Glomerular visceral epithelial cell (primary cell): ENCODE results near the gene COL23A1.

Experiments used
- DNase-seq: peaks from one replicate; pipeline ENCODE4 v3.0.0-alpha.2; 2016; ENCODE audit errors: extremely low spot score

Gene COL23A1

DNA sequence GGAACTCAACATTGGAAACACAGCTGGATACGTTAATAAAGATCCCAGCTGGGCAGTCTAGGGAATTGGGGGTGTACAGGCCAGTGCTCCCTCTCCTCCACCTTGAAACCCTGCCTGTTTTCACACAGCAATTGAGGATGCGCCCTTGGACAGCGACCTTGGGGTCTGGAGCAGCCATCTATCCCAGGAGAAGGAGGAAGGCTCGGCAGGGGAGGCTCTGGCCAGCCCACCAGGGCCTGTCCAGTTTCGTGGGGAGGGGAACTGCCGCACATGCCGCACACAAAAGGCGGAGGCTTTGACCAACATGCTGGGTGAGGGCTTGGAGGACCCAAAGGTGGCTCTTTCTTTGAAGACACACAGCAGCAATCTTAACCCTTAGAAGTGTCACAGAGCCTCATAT is 1.4 kb downstream of the COL23A1 start:
- no peak for DNase-seq

DNA sequence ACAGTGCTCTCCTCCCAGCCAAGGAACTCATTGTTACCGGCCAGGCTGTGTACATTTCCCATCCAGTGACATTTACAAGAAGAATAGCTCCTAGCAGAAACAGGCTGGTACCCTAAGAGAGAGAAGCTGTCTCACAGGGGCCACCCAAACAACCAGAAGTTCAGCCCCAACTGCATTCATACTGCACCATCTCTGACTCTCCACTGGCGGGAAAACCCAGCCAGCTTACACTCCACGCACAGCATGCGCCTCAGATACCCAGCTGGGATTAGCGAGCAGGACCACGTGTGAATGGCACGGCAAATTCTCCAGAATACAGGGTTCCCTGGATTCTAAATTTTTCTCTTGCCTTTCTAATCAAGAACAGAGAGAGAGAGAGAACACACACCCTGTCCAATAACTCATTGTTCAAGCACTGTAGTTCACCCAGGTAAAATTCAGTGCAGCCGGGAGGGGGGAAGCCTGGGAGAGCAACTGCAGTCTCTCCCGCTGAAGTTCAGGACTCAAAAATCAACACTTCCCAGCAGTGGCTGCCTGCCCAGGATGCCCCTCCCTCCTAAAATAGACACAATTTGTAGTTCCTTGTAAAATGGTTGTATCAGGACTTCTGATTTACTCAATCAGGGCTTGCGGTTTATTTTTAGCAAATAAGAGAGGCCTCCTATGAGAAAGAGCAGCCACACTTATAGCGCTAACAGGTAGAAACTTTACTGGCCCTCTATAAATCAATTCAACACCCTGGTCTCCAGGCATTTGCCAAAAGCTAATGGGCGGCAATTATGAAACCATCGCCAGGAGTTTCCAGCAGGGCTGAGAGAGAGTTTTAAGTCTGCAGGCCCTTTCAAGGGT is 2.2 kb downstream of the COL23A1 start:
- DNase-seq: no peak

DNA sequence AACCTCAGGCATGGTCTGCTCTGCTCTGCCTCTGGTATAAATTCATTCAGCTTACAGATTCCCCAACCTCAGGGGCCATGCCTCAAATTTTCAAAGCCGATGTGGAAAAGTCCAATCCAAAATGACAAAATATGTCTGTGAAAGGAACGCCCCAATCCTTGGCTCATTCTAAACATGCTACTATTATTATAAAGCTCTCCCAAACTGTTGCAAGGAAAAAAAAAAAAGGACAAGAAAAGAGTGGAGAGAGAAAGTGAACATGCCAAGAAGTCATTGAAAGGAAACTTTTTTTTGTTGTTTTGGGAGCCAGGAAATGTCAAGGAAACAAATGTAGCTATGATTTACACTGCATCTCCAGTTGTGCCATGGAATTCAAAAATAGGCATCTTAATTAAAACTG is 3.8 kb downstream of the COL23A1 start:
- DNase-seq: no peak

DNA sequence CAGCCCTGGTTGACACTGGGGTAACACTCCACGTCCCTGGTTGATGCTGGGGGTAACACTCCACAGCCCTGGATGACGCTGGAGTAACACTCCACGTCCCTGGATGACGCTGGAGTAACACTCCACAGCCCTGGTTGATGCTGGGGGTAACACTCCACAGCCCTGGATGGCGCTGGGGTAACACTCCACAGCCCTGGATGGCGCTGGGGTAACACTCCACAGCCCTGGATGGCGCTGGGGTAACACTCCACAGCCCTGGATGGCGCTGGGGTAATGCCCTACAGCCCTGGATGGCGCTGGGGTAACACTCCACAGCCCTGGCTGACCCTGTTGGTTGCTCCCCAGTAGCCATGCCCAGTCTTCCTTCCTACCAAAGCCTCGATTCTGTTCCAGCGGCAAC is 4.8 kb downstream of the COL23A1 start:
- DNase-seq: peak; percentile 56

DNA sequence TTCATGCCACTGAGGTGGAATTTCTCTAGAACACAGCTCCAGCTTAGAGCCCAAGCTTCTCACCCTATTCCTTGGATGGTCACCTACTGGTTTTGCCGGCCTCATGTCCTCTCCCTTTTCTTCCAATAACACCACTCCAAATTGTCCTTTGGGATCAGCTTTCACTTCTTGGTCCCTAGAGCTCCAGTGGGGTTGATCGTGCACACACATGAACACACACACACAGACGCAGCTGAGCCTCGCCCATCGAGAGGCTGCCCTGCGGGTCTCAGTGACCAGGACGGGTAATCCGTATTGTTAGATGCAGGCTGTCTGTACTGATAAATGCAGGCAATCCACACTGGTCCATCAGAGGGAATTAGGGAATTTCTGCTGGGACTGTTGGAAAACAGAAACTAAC is 6.9 kb downstream of the COL23A1 start:
- DNase-seq: no peak

DNA sequence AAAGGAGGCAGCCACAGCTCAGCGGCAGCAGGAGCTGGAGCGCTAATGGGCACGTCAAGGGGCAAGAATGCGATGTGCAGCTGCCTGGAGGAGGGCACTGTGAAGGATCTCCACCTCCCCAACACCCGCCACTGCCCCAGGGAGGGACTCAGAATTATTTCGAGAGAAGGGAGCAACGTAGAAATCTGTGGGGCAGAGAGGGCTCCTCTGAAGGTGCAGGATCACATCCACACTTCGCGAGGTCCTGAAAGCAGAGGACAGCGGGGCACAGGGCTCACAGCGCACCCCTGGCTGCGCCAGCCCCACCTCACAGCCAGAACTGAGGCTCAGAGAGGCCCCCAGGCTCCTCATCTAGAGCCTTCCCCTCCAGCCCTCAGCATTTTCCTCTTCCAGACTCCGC is 7.9 kb downstream of the COL23A1 start:
- DNase-seq: no peak

DNA sequence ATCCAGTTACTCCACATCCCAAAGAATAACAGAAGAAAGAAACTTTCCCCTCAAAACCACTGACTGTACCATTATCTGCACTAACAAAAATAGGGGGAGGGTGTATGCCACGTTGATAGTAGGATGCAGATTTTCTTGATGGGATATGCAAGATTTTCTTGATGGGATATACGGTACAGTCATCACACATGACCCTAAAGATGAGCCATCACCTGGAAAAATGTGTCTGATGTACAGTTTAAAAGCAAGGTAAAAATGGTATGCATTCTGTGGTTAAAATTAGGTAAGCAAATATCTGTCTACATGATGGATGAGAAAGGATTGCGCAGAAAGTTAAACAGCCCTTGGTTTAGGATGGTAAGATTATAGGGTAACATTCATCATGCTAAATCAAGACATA is 8.6 kb downstream of the COL23A1 start:
- no peak for DNase-seq

DNA sequence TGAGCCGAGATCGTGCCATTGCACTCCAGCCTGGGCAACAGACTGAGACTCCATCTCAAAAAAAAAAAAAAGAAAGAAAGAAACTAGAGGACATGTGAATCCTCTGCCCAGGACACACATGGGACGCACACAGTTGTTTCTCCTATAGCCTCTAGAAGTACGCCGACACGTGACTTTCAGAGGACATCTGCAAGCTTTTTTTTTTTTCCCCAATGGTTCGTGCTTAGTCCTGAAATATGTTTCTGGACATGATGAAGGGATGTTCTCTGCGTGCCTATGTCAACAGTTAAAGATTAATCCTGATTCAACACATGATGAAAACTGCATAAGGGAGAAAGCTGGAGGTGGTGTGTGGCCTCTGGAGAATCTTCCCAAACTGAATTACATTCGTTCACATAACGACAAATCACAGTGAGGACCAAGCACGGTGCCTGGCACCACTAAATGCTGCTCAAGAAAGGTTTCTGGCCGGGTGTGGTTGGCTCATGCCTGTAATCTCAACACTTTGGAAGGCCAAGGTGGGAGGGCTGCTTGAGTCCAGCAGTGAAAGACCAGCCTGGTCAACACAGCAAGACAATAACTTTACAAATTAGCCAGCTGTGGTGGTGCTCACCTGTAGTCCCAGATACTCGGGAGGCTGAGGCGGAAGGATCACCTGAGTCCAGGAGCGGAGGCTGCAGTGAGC is 9.8 kb downstream of the COL23A1 start:
- no peak for DNase-seq

DNA sequence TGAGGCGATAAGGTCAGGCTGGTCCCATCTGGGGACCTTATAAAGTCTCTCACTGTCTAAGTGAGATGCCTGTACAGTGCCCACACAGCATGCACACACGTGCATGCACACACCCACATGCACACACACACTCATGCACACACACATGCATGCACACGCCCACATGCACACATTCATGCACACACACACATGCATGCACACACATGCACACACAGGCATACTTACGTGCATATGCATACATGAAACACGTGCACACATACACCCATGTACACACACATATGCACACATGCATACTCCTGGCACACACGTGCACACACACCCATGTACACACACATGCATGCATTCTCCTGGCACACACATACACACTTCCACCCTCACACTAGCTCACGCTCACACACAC is 12.2 kb downstream of the COL23A1 start:
- DNase-seq: no peak

DNA sequence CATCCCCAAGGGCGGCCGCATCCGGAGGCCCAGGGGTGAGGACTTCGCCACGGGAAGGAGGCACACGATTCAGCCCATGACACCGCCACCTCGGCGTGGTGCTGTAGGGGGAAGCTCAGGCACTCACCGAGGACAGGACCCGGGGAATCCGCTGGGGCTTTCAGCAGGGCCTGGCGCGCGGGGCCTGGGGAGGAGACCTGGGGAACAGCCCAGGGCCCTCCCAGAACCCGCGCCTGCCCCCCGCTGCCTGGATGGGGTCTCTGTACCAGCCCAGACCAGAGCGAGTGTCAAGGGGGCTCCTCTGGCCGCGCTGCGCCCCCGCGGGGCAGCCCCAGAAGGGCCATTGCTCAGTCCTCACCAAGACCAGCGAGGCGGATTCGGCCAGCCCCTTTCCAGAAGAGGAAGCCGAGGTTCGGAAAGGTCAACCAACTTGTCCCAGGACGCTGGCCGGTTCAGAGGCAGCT is 12.8 kb downstream of the COL23A1 start:
- DNase-seq: no peak

DNA sequence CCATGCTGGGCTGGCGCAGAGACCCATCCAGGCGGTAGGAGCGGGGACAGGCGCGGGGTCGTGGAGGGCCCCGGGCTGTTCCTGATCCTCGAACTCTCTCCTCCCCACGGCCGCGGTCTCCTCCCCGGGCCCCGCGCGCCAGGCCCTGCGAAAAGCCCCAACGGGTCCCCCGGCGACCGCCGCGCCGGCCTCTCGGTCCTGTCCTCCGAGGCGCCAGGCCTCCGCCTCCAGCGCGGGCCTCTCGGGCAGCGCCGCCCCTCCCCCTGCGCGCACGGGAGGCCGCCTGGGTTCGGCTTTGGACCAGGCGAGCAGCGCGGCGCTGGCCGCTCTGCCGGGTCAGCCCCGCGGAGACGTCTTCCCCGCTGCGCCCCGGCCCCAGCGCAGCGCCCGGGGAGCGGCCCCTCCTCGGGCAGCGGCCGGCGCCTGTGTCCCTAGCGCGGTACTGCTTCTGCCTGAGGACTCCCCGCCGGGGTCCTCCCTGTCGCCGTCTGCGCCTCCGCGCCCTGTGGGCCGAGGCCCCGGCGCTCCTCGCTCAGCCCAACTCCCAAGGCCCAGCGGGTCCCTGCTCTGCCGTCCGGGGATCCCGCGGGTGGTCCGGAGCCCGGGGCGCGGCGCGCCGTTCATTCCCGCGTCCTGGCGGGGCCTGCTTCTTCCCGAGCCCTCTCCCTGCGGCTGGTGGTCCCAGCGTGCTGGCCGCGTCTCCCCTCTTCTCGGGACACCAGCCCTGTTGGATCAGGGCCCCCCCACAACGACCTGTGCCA is 13.4 kb downstream of the COL23A1 start:
- DNase-seq: no peak

DNA sequence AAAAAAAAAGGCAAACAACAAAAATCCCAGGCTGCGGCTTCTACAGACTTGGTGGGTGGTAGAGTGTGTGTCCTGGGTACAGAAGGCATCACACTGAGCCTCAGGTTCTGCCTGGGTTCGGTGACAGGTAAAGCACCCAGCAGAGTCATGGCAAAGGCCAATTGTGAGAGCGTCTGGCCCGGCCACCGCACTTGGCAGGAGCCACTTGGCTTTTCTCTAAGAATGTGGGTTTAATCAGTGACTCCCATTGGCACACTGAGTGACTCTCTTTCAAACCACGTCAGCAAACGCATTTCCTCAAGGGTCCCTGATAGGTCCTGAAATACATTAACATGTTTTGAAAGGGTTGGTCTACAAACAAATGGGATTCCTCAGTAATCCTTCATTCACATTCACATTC is 17.0 kb downstream of the COL23A1 start:
- DNase-seq: no peak

DNA sequence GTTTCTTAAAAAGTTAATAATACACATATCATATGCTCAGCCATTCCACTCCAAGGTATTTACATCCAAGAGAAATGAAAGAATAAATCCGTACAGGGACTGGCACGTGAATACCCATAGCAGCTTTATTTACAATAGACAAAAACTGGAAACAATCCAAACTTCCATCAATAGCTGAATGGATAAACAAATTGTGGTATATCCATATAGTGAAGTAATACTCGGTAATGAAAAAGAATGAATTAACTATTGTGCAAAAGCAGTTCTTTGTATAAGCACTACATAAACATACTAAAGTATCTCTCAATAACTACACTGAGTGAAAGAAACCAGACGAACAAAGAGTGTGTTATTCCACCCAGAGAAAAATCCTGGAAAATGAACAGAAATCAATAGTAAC is 17.6 kb downstream of the COL23A1 start:
- DNase-seq: no peak

DNA sequence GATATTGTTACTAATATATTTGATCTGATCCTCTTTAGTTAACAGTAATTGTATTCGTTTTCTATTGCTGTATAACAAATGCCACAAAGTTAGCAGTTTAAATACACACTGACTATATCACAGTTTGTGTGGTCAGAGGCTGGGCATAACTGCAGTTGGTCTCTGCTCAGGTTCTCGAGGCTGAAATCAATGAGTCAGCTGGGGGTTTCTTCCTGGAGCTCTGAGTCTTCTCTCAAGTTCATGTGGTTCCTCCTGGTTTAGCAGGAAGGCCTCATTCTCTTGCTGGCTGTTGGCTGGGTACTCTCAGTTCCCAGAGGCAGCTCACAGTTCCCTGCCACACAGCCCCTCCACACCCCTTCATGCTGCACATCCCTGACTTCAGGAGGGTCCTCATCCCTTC is 20.7 kb downstream of the COL23A1 start:
- DNase-seq: no peak

DNA sequence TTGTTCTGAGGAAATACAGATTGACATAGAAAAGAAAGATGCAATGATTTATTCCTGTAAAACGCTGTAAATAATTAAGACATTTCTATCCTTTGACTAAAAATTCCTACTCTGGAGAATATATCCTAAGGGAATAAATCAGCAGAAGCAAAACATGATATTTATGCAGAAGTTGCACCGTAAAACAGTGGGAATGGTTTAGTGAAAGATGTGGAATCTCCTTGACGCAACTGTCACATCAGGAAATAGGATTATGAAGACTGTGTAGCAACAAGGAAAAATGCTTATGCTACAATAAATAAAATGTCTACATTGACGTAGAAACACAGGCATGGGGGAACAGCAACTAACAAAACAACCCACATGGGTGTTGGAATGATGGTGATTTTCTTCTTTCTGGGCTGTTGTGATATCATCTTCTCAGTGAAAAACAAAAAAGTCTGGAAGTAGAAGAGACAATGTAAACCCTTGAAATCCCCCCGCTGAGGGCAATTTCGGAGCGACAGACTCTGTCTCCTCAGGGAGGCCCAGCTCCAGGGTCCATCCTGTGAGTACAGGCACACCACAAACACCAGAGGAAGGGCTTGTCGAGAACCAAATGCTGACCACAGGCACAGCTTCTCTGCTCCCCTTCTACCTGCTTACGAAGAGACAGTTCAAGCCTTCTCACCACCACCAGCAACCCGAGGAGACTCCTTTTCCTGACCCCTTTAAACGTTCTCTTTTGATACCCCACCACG is 25.2 kb downstream of the COL23A1 start:
- no peak for DNase-seq

DNA sequence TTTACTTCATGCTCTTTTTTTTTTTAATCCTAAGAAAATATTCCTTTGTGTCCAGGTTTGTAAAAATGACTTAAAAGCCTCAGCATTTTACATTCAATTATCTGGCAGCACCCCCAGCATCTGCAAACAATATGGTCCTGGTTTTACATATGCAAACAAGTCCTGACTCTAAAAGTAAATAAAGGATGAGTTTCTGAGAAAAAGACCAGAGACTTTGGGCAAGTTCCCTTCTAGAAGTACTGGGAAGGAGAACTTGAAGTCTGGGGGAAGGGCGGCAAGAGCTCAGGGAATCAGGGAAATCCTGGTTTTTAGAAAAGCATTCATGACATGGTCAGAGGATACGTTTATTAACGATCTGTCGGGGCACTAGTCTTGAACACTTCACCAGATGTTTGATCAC is 25.8 kb downstream of the COL23A1 start:
- DNase-seq: no peak

DNA sequence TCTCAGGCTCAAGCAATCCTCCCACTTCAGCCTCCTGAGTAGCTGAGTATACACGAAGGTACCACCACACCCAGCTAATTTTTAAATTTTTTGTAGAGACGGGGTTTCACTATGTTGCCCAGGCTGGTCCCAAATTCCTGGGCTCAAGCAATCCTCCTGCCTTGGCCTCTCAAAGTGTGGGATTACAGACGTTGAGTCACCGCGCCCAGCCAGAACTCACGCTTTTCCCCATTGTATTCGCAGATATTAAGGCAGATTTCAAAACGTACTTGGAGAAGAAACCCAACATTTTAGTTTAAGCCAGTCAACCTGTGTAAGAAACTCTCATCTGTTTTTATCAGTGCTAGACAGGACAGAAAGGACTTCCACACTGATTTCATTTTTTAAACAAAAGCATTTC is 26.6 kb downstream of the COL23A1 start:
- DNase-seq: no peak

DNA sequence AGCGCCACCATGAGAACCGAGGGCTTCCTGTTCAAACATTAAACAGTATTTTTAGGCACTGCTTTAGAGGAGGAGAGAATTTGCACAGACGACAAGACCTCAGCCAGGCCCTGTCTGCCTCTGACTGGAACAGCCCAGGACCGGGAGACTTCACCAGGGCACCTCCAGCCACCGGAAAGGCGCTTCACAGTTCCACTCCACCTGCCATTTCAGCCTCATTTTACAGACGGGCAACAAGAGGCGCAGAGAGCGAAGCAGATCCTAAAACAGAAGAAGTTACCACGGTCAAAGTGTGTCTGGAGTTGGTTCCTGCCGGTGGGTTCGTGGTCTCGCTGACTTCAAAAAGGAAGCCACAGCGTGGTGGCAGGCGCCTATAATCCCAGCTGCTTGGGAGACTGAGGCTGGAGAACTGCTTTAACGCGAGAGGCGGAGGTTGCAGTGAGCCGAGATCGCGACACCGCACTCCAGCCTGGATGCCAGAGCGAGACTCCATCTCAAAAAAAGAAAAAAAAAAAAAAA is 28.4 kb downstream of the COL23A1 start:
- DNase-seq: no peak

DNA sequence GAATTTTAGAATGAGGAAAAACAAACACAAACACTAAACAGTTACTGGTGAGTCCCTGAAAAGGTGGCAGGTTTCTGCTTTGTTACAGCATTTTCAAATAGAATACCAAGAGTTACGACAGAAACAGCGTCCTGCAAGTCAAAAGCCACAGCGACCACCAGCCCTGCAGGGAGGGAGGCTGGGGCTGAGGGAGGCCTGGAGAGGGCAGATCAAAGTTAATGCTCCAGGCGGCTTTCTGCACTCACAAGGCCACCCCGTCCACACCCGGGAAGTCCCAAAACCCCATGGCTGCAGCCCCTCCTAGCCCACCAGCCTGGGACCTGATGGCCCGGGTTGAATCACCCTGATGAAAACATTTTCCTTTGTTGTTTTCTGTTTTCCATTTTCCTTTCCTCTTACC is 29.3 kb downstream of the COL23A1 start:
- no peak for DNase-seq

DNA sequence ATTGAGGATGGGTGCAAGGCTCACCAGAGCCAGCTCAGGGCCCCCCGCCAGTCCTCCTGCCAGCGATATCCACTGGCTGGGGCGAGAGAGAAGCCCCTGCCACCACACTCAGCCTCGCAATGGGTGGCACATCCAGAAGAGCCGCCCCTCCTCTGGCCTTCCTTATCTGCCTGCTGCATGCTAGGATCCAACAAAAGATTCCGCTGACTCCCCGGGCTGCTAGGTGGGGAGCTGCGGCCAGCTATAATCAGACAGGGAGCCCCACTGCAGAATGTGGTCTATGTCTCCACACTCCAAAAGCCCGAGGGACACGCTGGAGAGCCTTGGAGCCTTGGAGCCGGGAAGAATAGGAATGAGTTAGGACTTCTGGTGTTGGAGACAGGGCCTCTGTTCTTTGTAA is 32.8 kb downstream of the COL23A1 start:
- DNase-seq: no peak

DNA sequence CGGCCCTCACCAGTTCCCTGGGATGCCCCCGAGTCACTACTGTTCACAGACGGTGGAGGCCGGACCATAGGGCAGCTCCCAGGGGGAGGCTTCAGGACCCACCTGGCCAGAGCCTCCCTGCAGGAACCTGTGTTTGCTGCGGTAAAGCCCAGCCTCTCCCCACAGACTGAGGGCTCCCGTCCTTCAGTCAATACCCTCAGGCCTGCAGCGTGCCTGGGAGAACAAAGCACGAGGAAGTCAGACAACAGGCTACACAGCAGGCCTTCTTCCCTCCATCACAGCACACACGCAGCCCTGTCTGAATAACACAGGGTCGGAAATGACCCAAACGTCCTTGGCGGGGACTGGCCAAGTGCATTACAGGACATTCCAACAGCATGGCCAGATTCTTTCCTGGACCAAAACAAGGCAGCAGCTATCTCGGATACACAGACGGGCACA is 34.4 kb downstream of the COL23A1 start:
- DNase-seq: no peak

DNA sequence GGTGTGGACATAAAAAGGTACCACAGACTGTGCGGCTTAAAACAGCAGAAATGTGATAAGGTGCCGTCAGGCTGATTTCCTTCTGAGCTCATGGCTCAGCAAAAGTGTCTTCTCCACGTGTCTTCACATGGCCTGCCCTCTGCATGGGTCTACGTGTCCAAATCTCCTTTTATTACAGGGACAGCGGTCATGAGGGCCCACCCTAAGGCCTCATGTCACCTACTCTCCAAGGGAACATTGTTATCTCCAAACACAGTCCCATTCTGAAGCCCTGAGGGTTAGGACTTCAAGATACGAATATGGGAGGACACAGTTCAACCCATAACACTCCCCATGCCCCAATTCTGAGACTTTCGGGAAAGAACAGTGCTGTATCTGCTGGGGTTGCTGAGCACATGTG is 35.2 kb downstream of the COL23A1 start:
- DNase-seq: no peak
